Stimulated activated CD8-positive, alpha-beta memory T cell treated with anti-CD3 and anti-CD28 coated beads, Interleukin-12 subunit alpha, Interleukin-12 subunit beta, amount 100 ng/mL, for 24 hours (primary cell): Measurements from ENCODE around the gene RUNX1.

Experiments
- DNase-seq: peaks from one replicate; pipeline ENCODE4 v3.0.0-alpha.2; 2020; ENCODE audit errors: extremely low read depth

Gene RUNX1

DNA sequence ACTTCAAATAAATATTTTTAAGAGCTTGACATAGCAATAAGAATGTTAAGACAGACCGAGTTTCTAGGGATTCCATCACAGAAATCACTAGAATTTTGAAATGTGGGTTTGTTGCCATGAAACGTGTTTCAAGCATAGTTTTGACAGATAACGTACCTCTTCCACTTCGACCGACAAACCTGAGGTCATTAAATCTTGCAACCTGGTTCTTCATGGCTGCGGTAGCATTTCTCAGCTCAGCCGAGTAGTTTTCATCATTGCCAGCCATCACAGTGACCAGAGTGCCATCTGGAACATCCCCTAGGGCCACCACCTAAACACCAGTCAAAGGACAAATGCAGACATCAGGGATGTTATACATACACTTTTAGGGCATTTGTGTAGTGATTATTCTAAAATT is 168.7 kb downstream of the RUNX1 start:
- DNase-seq = no peak

DNA sequence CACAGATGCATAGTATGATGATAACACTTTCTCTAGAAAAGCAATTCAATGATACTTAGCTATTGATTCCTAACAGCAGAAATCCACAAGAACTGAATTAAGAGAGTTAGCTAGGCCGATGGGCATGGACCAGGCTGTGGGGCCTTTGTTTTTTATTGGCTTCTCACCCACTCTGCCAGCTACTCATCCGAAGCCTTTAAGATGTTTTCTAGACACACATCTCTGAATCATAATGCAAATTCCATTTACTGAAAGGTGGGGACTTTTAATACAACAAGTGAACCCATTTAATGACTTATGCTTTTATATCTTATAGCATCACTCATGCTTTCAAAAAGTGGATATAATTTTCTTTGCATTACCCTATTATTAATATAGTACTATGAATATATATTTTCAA is 170.2 kb downstream of the RUNX1 start:
- DNase-seq = no peak

DNA sequence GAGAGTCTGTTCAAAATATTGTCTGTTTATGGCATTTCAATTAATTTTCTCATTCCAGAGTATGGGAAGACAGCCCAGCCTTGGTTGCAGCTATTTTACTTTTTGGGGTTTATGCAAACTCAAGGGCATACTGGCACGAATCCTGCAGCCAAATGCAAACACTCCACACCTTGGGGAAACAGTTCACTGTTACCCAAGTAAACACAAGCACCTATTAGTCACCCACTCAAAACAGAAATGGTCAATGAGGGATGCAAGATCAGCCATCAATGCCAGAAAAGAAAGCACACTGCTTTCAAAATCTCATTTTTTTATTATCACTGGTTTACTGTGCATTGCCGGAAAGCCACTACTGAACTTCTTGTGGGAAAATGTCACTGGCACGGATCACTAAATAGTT is 170.6 kb downstream of the RUNX1 start:
- no peak for DNase-seq

DNA sequence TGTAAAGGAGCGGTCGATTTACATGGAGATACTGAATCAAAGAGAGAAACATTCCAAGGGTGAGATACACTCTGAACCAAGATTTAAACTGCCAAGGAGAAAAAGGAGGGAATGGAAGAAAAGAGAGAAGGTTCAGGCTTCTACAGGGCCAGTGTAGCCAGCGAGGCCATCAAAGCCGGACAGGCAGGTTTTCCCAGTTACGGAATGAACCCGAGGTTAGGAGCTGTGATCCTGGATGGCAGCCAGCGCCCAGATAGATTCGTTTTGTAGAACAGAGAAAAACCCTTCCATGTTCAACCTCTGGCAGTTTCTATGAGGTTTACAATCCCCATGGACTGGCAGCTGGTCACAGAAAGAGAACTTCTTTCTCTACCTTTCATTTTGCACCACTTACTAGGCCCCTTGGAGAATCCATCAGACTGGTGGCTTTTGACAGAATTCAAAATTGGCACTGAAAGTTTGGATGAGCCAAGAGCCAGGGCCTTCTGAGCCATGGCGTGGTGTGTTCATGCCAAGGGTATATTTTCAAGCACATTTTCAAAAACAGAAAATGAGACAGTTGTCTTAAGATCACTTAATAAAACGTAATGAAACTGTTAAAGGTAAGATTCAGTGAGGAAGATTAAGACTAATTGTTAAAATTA is 171.5 kb downstream of the RUNX1 start:
- DNase-seq = no peak

DNA sequence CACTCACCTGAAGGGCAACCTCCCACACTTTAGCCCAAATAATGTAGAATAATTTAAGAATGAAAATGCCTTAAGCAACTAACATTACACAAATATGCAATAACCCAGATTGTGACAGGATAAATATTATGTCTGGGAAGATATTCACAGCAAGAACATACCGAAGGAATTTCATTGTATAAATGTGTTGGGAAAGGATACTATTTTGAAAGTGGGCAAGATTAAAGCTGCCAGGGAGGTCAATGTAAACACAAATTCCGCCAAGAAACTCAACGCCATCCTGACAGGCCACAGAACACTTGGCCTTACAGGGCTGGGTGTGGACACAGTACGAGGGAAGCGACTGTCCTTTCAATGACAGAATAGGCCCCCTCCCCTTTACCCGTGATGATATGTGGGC is 173.3 kb downstream of the RUNX1 start:
- no peak for DNase-seq

DNA sequence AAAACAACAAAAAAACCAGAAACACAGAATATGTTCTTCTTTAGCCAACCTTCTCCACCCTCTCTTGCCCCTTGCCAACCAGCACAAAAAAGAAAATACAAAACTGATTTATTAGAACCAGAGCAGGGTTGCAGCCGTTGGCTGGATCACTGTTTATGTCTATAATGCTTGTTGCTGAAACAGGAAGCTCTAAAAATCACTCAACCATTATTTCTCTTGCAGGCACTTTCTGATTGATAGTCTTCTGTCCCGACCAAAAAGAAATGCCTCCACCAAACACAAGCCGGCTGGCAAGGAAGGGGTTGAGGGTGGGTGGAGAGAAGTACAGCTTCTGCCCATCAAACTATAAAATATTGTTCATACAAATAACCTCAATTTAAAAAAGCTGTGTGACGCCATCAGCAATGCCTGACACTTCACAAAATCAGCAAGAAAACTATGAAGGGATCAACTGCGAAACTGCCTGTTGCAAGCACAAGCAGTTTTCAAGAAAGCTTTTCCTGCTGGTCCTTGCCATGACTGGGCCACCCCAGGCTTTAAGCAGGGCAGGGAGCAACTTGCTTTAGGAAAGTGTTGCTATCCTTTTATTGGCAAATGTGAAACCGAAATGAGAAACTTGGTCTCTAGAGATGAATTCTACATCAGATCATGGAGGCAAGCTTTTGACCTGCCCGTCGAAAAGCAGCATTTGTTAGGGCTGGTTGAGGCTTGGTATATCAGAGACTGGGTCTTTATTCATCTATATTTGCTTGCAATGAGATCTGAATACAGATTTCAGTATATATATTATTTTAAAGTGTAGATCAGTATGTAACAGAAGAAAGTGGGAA is 174.2 kb downstream of the RUNX1 start:
- DNase-seq = no peak

DNA sequence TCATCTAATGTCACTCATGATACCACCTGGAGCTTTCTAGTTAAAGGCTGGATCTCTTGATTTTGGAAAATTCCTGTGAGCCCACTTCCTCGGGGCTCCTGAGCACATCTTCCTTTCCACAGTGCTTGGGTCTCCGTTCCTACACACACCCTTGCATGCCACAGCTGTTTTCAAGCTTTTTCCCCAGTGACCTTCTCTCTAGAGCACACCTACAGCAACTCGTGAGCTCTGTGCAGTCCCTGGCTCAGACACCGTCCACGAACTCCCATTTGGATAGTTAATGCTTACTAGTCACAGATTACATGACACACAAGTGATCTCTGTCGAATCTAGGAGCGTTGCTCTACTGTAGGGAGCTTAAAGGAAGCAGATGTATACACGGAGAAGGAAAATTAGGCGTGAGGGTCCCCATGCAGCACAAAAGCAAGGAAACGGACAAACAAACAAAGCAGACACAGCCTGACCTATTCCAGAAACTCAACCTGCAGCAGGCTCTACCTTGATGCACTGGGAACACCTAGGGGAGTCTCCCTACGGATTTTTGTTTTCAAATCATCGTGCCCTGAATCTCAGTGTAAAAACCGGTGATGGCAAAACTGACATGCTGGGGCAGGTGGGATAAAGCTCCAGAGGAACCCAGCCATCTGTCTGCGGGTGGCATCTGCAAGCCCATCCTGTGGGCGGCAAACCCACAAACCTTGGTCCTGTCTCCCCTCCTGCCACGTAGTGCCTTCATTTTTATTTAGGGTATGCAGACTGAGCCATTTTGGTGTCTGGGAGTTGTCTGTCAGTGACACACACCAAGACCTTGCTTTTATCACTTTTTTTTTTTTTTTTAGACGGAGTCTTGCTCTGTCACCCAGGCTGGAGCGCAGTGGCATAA is 177.8 kb downstream of the RUNX1 start:
- DNase-seq = no peak

DNA sequence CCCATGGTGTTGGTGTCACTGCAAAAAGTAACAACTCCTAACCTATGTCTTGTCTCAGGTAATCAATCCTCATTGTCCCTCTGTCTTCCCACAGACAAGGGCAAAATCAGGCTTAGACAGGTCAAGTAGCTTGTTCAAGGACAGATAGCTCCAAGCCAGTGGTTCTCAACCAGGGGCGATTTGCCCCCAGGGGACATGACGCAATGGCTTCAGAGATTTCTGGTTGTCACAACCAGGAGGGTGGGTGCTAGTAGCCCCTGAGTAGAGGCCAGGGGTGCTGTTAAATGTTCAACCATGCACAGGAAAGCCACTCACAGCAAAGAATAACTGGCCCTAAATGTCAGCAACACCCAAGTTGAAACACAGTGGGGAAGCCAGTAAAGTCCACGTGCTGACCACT is 178.9 kb downstream of the RUNX1 start:
- DNase-seq = no peak

DNA sequence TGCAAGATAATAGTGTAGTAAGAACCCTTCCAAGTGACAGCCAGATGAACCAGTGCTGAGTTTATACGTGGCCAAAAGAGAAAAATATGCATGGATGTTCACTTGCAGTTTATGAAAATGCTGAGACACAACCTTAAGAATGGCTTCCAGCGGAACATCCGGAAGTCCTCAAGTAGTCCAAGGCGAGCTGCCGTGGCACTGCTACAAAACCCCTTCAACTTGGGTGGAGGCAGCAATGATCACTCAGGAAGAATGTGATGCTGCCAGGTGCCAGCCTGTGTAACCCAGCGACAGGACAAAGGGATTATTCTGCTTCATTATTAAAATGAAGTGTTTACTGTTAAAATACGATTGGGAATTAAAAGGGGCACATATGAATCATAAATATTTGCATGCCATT is 179.6 kb downstream of the RUNX1 start:
- no peak for DNase-seq

DNA sequence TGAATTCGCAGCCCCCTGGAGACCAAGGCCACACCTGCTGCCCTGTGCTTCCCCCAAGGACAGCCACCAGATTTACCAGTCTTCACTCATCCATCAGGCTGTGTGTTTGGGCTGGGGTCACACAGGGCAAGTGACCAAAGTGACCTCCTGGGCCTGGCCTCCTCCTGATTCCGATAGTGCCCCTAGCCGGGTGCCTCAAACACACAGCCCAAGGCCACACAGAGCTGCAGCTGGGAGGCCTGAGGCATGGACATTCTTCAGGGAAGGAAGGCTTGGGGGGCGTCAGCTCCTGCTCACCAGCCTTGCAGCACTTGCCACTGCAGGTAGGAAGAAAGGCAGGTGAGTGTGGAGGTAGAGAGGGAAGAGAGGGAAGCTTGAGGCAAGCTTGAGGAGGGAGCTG is 181.3 kb downstream of the RUNX1 start:
- DNase-seq = no peak

DNA sequence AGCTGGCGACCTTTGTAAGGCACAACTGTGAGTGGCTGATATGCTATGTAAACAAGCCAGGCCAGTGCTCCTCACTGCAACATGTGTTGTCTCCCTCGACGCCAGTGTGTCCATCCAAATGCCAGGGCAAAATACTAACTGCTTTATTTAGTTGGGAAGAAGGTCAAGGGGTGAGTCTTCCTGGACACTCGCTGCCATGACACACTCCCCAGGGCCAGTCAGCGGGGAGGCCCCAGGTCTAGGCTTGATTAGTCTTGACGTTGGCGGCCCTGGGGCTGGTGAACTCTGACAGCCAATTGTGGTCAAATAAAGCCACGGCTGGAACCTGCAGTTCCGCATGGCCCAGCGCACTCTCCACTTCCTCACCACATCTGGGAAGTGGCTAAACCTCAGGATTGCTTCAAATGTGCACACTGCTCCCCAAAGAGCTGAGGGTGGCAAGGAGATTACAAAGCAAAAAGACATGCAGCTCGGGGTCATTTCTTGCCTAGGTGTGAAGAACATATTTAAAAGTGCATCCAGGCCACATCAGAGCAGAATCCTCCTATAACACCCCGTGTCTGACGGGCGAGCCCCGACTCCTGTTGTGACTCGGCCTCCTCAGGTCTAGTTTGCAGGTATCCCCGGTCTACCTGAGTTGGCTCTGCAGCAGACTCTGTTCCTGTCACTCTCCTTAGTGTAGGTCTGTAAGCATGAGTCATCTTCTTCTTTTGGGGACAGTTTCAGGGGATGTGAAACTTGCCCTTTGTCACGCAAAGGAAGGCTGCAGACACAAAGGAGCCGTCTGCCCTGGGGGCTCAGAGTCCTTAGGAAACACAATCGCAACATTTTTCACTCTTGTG is 183.5 kb downstream of the RUNX1 start:
- no peak for DNase-seq

DNA sequence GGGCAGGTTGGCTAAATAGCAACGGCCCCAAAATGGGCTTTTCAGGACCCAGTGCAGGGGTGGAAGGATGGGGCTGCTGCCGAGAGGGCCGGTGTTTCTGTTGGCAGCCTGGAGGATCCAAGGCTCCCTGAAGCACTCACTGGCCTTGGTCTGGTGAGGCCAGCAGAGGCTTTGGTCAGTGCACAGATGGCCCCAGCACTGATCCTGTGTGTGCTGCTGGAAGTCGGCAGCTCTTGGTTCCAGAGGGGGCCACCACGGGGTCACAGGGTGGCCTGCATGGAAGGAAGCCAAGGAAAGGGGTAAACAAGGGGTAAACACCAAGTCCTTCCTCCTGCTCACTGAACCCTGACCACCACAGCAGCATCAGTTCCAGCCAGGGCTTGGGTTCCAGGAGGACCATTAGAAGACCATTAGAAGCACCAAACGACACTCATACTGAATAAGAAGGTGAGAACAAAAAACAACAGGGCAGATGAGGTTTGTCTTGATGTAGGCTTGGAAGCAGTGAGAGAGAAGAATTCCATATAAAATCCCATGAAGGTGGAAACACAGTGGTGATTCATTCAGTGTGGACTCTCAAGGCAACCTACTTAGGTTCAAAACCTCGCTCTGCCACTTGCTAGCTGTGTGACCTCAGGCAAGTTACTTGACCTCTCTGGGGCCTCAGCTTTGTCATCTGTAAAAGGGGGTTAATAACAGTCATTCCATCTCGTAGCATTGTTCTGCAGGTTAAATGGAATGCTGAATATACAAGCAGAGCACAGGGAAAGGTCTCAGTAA is 184.5 kb downstream of the RUNX1 start:
- DNase-seq = no peak

DNA sequence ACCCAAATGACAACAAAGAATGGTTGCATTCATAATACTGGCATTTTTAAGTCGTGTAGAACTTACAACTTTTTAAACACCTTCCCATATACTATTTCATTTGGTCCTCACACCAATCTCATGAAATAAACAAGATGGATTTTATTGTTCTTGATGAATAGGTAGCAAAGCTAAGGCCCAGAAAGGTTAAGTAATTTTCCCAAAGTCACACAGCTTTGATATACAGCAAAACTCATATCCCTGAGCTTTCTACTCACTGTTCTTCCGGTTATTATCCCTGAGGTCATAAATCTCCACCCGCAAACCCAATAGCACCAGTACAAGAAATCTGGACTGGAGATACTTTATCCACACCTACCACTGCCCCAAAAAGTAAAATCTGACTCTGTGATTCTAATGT is 186.2 kb downstream of the RUNX1 start:
- no peak for DNase-seq

DNA sequence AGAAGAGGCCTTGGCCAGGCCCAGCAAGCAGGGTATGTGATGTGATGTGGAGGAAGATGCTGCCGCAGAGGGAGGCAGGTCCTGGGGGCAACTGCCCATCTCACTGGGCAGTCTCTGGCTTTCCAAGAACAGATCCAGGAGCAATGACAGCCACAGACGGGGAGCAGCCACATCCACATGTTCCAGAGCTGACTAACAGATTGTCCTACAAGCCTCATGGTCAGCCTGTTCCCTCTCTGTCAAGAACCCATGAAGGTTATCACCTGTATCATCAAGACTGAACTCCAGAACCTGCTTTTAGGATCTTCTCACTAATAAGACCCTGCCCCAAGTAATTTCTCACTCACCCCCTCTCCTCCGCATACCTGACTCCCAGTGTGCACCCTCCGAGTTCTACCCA is 187.8 kb downstream of the RUNX1 start:
- DNase-seq = no peak

DNA sequence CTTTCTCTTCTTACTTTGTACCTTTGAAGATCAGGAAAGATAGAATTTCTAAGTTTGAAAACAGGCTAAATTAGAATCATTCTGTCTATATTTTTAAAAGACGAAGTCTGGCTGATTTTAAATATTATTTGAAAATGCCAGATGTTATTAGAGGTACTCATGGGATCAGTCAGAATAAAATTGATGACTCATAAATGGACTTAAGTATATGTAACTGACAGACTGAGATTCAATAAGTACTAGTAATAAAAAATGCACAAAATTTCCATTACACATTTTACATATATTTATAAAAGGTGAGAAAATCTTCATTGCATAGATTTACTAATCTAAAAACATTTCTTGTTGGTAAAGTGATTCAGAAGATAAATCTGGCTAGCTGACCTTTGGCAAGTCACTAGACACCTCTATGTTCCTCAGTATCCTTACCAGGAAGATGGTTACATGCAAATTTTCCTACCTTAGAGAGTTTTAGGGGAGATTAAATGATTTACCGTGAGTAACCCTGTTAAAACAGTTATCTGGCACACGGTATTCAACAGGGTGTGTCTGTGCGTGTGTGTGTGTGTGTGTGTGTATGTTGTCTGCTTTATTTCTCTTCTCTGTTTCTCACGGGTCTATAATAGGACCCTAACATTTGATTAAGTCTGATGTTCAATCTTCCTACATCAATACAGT is 189.0 kb downstream of the RUNX1 start:
- DNase-seq = no peak

DNA sequence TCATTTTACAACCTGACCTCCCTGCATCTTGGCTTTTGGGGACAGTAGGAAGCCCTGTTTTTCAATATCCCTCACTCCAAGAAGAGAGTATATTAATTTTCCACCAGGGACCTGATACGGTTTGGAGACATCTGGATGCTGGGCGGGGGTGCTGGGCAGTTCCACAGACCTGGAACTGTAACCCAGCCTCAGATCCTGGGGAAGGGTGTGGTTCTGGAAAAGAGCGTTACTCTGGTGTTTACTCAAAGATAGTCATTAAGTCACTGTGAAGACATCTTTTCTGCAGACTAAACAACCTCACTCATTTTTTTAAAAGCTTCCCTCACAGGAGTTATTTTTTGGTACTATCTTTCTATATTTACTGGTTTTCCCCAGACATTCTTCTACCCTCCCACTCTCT is 190.5 kb downstream of the RUNX1 start:
- no peak for DNase-seq

DNA sequence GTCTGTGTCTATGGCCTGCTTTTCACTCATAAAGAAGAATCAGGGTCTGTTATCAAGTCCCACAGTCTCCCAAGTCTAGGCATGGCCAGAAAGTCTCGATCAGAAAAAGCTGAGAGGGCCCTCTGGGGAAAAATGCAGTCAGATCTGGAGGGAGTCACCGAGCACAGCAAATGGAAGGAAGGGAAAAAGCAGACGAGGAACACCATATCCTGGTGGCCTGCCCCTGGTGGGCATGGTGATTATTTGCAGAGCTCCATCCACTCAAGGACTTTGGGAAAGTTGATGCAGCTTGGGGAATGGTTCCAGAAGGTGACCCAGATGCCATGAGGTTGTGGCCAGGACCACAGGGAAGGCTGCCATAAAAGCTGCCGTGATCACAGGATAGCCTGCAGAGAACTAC is 191.2 kb downstream of the RUNX1 start:
- no peak for DNase-seq

DNA sequence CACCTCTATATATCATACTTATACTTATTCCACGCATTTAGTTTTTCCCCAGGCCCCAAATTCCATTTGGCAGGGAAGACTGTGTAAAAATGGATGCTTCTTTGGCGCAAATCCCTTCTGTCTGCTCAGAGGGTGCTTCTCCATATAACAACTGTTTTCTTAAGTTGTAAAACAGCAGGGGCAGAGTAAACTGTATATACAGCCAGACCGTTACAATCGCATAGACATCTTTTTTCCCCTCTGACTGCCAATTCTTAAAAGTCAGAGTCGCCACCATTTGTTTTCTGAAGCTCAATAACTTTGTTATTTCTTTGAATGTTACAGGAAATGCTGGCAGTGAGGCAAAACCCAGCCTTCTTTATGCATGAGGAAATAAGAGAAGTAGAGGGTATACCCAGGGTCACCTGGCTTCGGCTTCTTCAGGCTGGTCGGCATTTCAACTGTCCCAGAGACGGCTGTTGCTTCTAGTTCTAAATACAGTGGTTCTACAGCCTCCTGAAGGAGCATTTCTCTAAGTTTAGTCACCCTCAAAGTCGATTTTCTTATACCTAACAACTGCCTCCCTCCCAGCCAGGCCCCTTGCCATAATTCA is 191.9 kb downstream of the RUNX1 start:
- no peak for DNase-seq

DNA sequence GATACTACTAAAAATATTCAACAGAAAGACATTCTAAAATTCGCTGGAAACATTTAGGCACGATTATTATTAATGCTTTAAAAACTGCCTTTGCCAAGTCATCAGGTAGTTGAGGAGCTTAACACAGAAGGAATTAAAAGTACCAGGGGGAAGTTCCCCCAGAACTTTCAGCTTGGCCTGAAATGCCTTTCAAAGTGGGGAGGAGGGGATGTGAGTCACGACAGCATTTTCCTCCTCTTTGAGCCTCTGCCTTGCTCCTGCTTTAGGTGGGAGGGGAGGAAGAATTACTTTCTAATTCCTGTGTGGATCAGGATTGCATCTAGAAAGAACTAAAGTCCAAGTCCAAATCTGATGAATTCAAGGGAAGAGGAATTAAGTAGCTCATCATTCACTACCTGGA is 196.7 kb downstream of the RUNX1 start:
- DNase-seq = no peak

DNA sequence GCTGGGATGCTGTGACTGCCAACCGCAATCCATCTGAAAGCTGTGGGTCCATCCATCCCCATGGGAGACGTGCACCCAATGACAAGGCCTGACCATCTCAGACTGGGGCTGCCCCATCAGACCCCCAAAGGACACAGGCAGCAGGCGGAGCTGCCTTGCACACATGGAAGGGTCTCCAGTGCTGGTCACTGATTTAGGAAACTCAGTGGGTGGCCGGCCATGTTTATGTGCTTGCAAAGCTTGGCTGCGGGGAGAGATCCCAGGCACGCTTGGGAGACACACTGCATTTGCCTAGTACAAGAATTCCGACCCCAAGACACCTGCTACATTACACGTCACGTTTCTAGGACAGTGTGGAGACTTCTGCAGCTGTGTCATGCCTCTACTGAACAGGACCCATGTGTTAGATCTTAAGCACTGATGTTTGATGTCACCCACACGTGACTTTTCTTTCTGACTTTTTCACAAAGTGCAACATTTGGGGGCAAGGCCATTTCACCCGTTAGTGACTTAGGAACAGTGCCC is 198.9 kb downstream of the RUNX1 start:
- DNase-seq = no peak
